Thyroid gland (tissue), 4 donors: ENCODE measurements around the gene LHPP.

ENCODE experiments used
- POLR2A ChIP-seq, 2 donors: fragments of 450-650 bp; IDR thresholded peaks; one replicate each; pipeline ENCODE4 v1.6.1; 2017; ENCODE audit warnings: antibody characterized with exemption in 2 of 2, mild to moderate bottlenecking in 2 of 2, moderate library complexity in 1 of 2
- TF ChIP-seq, protein P1 (sequence below), 6 experiments: fragments of 200-600 bp in 3 of 6; fragments of 450-650 bp in 3 of 6; sonication (generic) in 3 of 6; IDR thresholded peaks; one replicate each; pipeline ENCODE4 v1.5.1; 2016 to 2019; ENCODE audit warnings: antibody characterized with exemption in 6 of 6, mild to moderate bottlenecking in 2 of 6, inconsistent platforms in 1 of 6, moderate library complexity in 1 of 6

DNA sequence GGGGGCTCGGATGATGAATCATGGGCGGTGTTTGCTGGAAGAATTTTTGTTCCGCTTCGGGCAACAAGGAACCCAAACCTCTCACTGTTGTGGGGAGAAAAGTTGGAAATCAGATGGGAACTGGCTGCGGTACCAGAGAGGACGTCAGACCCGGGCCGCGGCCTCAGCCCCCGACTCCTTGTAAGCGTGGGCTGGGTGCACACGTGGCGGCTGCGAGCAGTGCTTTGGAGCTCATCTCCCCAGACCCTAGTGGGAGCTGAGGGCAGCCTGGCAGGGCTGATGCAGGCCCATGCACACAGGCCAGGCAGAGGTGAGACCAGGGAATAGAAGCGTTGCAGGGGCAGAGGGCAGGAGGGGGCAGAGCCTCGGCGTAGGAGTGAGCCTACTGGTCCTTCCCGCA, 146.1 kb downstream of the LHPP start:
- TF ChIP-seq POLR2A (IDR thresholded peaks at IDR 0.05) = no peak
- TF ChIP-seq, protein P1, sequence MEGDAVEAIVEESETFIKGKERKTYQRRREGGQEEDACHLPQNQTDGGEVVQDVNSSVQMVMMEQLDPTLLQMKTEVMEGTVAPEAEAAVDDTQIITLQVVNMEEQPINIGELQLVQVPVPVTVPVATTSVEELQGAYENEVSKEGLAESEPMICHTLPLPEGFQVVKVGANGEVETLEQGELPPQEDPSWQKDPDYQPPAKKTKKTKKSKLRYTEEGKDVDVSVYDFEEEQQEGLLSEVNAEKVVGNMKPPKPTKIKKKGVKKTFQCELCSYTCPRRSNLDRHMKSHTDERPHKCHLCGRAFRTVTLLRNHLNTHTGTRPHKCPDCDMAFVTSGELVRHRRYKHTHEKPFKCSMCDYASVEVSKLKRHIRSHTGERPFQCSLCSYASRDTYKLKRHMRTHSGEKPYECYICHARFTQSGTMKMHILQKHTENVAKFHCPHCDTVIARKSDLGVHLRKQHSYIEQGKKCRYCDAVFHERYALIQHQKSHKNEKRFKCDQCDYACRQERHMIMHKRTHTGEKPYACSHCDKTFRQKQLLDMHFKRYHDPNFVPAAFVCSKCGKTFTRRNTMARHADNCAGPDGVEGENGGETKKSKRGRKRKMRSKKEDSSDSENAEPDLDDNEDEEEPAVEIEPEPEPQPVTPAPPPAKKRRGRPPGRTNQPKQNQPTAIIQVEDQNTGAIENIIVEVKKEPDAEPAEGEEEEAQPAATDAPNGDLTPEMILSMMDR (IDR thresholded peaks at IDR 0.05) = no peak
